AML-193 (cell line): ENCODE results near the gene KIF21B.
"Not testable (repeated sequence)": the region's sequence is repeated elsewhere in the genome, so short reads cannot be mapped to it uniquely, and the experiment has no call there.

Source experiments
- DNase-seq, 2 experiments: peaks; one replicate each; lab custom pipeline; 2025; lab: John Stamatoyannopoulos, UW

KIF21B gene

GRCh38 chr1:200947059-200947566 lies 76.4 kb downstream of the KIF21B start:
- DNase-seq: no peak

- no peak for DNase-seq
These were observed 78.4 kb downstream of the KIF21B start for GRCh38 chr1:200945111-200945510.

- peak; percentile 82 to 83 for DNase-seq
These were observed 84.6 kb downstream of the KIF21B start for GRCh38 chr1:200938955-200939354.

GRCh38 chr1:200935286-200935962 lies 88.1 kb downstream of the KIF21B start:
- not testable (repeated sequence) for DNase-seq

- no peak for DNase-seq
These were observed 88.8 kb downstream of the KIF21B start for GRCh38 chr1:200934676-200935245.

- no peak for DNase-seq
These were observed 91.7 kb downstream of the KIF21B start for GRCh38 chr1:200931776-200932175.

- DNase-seq: not testable (repeated sequence)
These were observed 93.2 kb downstream of the KIF21B start for GRCh38 chr1:200930285-200930684.

- DNase-seq: no peak
These were observed 93.8 kb downstream of the KIF21B start for GRCh38 chr1:200929530-200930278.

- DNase-seq: peak; percentile 61 to 66
These were observed 97.7 kb downstream of the KIF21B start for GRCh38 chr1:200925831-200926230.

- DNase-seq: no peak
These were observed 99.9 kb downstream of the KIF21B start for GRCh38 chr1:200923601-200924000.

- DNase-seq: no peak
These were observed 101.1 kb downstream of the KIF21B start for GRCh38 chr1:200922406-200922805.

- no peak for DNase-seq
These were observed 101.9 kb downstream of the KIF21B start for GRCh38 chr1:200921571-200922110.
